GM23338 (cell line): ENCODE data around the gene CFAP100.

ENCODE experiments used
- CREB1 ChIP-seq: fragments of 250-450 bp; sonication (Bioruptor Pico); IDR thresholded peaks from 2 replicates; pipeline ENCODE4 v1.5.0; 2020; ENCODE audit warnings: low read depth, mild to moderate bottlenecking, moderate library complexity
- EZH2 ChIP-seq: fragments of 200-600 bp; sonication (generic); IDR thresholded peaks from one replicate; pipeline ENCODE4 v1.8.0; 2017; ENCODE audit warnings: antibody characterized with exemption, mild to moderate bottlenecking, low read depth; ENCODE audit not compliant: unreplicated experiment
- EZH2phosphoT487 ChIP-seq: fragments of 200-600 bp; sonication (generic); IDR thresholded peaks from one replicate; pipeline ENCODE4 v1.8.1; 2018; ENCODE audit warnings: antibody characterized with exemption; ENCODE audit not compliant: unreplicated experiment
- JUNB ChIP-seq: IDR thresholded peaks from one replicate; pipeline ENCODE4 v1.6.1; 2016; ENCODE audit warnings: antibody characterized with exemption; ENCODE audit not compliant: unreplicated experiment
- NANOG ChIP-seq: IDR thresholded peaks from 2 replicates; pipeline ENCODE4 v1.6.1; 2016; ENCODE audit warnings: antibody characterized with exemption, borderline replicate concordance
- POLR2AphosphoS5 ChIP-seq: IDR thresholded peaks from 2 replicates; pipeline ENCODE4 v1.6.1; 2016; ENCODE audit warnings: antibody characterized with exemption, low read depth
- STAT1 ChIP-seq: IDR thresholded peaks from one replicate; pipeline ENCODE4 v1.6.1; 2016; ENCODE audit warnings: antibody characterized with exemption; ENCODE audit not compliant: unreplicated experiment
- ZNF114 ChIP-seq: fragments of 250-450 bp; sonication (Bioruptor Pico); IDR thresholded peaks from 2 replicates; pipeline ENCODE4 v1.5.0; 2020; ENCODE audit warnings: mild to moderate bottlenecking, moderate library complexity
- TF ChIP-seq, protein P1 (sequence below): IDR thresholded peaks from one replicate; pipeline ENCODE4 v1.6.1; 2018; ENCODE audit warnings: antibody characterized with exemption; ENCODE audit not compliant: unreplicated experiment
- TF ChIP-seq, protein P2 (sequence below), 2 experiments: fragments of 200-600 bp in 1 of 2; sonication (generic) in 1 of 2; conservative IDR thresholded peaks; 2 replicates each; pipeline versions ENCODE4 v1.5.1 to v1.6.1; 2016 to 2017; ENCODE audit warnings: antibody characterized with exemption in 2 of 2, low read depth in 2 of 2, mild to moderate bottlenecking in 2 of 2, moderate library complexity in 1 of 2
- TF ChIP-seq, protein P3 (sequence below): IDR thresholded peaks from 2 replicates; pipeline ENCODE4 v1.6.1; 2016; ENCODE audit warnings: antibody characterized with exemption

- TF ChIP-seq, protein P1, sequence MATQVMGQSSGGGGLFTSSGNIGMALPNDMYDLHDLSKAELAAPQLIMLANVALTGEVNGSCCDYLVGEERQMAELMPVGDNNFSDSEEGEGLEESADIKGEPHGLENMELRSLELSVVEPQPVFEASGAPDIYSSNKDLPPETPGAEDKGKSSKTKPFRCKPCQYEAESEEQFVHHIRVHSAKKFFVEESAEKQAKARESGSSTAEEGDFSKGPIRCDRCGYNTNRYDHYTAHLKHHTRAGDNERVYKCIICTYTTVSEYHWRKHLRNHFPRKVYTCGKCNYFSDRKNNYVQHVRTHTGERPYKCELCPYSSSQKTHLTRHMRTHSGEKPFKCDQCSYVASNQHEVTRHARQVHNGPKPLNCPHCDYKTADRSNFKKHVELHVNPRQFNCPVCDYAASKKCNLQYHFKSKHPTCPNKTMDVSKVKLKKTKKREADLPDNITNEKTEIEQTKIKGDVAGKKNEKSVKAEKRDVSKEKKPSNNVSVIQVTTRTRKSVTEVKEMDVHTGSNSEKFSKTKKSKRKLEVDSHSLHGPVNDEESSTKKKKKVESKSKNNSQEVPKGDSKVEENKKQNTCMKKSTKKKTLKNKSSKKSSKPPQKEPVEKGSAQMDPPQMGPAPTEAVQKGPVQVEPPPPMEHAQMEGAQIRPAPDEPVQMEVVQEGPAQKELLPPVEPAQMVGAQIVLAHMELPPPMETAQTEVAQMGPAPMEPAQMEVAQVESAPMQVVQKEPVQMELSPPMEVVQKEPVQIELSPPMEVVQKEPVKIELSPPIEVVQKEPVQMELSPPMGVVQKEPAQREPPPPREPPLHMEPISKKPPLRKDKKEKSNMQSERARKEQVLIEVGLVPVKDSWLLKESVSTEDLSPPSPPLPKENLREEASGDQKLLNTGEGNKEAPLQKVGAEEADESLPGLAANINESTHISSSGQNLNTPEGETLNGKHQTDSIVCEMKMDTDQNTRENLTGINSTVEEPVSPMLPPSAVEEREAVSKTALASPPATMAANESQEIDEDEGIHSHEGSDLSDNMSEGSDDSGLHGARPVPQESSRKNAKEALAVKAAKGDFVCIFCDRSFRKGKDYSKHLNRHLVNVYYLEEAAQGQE: no peak
- TF ChIP-seq, protein P2, sequence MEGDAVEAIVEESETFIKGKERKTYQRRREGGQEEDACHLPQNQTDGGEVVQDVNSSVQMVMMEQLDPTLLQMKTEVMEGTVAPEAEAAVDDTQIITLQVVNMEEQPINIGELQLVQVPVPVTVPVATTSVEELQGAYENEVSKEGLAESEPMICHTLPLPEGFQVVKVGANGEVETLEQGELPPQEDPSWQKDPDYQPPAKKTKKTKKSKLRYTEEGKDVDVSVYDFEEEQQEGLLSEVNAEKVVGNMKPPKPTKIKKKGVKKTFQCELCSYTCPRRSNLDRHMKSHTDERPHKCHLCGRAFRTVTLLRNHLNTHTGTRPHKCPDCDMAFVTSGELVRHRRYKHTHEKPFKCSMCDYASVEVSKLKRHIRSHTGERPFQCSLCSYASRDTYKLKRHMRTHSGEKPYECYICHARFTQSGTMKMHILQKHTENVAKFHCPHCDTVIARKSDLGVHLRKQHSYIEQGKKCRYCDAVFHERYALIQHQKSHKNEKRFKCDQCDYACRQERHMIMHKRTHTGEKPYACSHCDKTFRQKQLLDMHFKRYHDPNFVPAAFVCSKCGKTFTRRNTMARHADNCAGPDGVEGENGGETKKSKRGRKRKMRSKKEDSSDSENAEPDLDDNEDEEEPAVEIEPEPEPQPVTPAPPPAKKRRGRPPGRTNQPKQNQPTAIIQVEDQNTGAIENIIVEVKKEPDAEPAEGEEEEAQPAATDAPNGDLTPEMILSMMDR (conservative IDR thresholded peaks at IDR 0.05; ENCODE audit: low read depth in 2 of 2): no peak
- TF ChIP-seq POLR2AphosphoS5: no peak
- TF ChIP-seq EZH2phosphoT487: no peak
- no peak for TF ChIP-seq EZH2
- no peak for TF ChIP-seq NANOG
- no peak for TF ChIP-seq CREB1
- TF ChIP-seq JUNB: no peak
- TF ChIP-seq STAT1: no peak
- TF ChIP-seq, protein P3, sequence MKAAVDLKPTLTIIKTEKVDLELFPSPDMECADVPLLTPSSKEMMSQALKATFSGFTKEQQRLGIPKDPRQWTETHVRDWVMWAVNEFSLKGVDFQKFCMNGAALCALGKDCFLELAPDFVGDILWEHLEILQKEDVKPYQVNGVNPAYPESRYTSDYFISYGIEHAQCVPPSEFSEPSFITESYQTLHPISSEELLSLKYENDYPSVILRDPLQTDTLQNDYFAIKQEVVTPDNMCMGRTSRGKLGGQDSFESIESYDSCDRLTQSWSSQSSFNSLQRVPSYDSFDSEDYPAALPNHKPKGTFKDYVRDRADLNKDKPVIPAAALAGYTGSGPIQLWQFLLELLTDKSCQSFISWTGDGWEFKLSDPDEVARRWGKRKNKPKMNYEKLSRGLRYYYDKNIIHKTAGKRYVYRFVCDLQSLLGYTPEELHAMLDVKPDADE: no peak
- no peak for TF ChIP-seq ZNF114
Observed at GRCh38 chr3:126468028-126468891, 73.6 kb downstream of the CFAP100 start.
